HG02943 (cell line): ENCODE results near the gene TRRAP.
"Not testable (repeated sequence)": the region's sequence is repeated elsewhere in the genome, so short reads cannot be mapped to it uniquely, and the experiment has no call there.

Experiments
- ATAC-seq: cut with Tn5 transposase; IDR thresholded peaks from one replicate; pipeline ENCODE4 v1.9.1; 2021; ENCODE audit warnings: mild to moderate bottlenecking, low read depth, moderate library complexity; ENCODE audit not compliant: unreplicated experiment

The TRRAP gene

DNA sequence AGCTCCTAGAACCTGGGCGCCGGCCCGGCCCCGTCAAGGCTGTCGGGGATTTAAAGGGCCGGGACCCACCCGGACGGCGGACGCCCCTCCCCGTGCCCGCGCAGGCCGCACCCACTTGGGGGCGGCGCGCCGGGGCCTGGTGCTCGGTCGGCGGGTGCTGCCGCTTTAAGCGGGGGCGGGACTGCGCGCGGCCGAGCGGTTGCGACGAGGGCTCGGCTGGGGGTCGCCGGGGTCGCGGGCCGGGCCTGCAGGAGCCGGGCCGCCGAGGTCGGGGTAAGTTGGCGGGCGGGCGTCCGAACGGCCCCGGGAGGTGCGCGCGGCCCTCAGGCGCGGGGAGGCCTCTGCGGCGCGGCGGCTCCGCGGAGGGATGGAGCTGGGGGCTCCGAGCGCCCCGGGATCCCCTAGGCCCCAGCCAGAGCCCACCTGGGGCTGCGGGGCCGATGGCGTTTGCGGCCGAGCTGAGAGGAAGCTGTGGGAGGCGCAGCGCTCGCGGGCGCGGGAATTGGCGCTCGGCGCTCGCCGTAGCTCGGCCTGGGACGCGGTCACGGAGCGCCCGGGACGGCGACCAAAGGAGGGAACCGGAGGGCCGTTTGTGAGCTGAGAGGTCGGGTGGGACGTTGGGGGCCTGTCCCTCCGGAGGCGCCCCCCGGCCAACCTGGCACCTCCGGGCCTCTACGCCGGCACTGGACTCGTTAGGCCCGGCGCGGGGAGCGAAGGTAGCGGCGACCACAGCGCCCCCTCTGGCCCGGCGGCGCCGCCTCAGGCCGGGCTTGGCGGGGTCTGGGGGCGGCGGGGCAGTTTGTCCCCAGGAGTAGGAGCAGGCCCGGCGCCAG lies at the start of gene TRRAP:
Gene TRRAP, plus strand, starts transcription at position 168 of the 833 bp plus-strand sequence. CDS start 2,619 bp downstream, outside the sequence.
- peak; percentile 65 for ATAC-seq

GRCh38 chr7:98830972-98831548 lies 47.3 kb upstream of the TRRAP start:
- no peak for ATAC-seq

- no peak for ATAC-seq
Observed at GRCh38 chr7:98831641-98832221, 46.6 kb upstream of the TRRAP start.

DNA sequence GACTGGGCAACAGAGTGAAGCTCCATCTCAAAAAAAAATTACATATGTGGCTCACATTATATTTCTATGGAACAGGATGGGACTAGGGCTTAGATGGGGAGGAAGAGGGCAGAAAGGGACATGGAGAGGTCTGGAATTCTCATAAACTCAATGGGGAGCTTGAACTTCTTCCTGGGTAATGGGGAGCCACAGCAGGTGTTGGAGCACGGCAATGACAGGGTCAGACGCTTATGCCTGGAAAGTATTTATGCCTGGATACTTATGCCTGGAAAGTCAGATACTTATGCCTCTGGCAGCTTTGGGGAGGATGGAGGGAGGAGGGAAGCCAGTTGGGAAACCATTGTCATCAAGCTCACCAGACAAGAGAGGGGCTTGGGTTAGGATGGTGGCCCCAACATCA lies 45.3 kb upstream of the TRRAP start:
- no peak for ATAC-seq

- ATAC-seq: no peak
Observed at GRCh38 chr7:98834949-98835348, 43.4 kb upstream of the TRRAP start.

GRCh38 chr7:98836811-98837629 lies 41.3 kb upstream of the TRRAP start:
- ATAC-seq: no peak

DNA sequence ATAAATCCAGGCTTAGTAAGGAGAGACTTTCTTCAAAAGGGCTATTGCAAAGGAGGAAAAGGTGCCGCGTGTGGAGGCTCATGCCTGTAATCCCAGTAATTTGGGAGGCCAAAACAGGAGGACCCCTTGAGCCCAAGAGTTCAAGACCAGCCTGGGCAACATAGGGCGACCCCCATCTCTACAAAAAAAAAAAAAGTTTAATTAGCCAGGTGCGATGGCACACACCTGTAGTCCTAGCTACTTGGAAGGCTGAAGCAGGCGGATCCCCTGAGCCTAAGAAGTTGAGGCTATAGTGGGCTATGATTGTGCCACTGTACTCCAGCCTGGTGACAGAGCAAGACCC lies 40.7 kb upstream of the TRRAP start:
- no peak for ATAC-seq

DNA sequence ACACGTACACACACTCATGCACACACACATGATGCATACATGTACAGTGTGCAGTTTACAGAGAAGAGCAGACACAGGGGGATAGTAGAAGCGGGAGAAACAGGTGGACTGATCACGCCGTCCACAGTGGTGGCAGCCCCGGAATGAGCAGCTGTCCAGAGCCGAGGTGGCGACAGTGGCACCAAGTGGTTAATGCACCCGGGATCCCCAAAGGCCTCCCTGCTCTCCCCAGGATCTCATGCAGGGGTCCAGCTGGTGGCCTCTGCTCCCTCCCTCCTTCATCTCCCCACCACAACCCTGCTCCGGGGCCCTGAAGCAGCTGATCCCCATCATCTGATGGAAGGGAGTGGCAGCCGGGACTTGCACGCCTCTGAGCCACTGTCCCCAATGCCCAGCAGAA lies 38.2 kb upstream of the TRRAP start:
- no peak for ATAC-seq

DNA sequence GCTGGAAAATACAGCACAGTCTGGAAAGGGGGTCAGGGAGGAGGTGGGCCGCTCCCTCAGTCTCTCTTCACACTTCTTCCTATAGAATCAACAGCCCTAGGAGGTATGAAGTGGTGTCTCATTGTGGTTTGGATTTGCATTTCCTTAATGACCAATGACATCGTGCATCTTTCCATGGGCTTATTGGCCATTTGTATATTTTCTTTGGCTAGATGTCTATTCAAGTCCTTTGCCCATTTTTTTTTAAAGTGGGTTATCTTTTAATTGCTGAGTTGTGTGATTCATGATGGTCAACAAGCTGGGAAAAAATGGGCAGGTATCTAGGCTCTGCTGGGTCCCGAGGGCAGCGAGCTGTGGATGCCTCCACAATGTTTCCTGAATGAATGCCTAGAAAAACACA lies 37.6 kb upstream of the TRRAP start:
- ATAC-seq: no peak

DNA sequence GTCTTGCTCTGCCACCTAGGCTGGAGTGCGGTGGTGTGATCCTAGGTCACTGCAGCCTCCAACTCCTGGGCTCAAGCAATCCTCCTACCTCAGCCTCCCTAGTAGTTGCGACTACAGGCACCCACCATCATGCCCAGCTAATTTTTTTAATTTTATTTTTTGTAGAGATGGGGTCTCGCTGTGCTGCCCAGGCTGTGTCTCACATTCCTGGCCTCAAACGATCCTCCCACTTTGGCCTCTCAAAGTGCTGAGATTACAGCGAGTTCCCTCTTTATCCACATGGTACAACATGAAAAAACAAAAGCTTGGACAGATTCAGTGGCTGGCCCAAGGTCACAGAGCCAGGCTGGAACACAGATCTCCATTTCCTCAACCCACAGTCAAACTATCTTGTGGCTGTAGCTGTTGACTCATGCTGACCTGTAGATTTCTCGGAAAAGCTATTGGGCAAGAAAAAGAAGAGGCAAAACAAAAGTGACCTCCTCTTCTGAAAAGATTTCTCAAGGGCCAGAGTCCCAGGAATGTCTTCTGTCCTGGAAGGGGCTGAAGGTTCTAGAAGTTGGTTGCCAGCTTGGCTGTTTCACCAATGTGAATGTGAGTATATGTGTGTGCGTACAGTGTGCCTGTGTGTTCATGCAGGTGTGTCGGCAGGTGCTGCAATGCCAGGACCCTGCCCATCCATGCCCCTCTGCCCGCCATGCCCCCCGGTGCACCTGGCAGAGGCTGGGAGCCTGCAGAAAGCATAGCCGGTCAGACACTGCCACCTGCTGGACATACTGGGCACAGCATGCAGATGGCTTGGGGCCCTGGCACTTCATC lies 36.9 kb upstream of the TRRAP start:
- no peak for ATAC-seq

DNA sequence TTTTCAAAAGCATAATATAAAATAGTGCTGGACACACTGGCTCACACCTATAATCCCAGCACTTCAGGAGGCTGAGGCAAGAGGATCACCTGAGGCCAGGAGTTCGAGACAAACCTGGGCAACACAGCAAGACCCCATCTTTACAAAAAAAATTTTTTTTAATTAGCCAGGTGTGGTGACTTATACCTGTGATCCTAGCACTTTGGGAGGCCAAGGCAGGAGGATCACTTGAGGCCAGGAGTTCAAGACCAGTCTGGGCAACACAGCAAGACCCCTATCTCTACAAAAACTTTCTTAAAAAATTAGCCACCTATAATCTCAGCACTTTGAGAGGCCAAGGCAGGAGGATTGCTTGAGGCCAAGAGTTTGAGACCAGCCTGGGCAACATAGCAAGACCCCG lies 35.8 kb upstream of the TRRAP start:
- ATAC-seq: not testable (repeated sequence)

GRCh38 chr7:98848918-98849317 lies 29.4 kb upstream of the TRRAP start:
- ATAC-seq: no peak

DNA sequence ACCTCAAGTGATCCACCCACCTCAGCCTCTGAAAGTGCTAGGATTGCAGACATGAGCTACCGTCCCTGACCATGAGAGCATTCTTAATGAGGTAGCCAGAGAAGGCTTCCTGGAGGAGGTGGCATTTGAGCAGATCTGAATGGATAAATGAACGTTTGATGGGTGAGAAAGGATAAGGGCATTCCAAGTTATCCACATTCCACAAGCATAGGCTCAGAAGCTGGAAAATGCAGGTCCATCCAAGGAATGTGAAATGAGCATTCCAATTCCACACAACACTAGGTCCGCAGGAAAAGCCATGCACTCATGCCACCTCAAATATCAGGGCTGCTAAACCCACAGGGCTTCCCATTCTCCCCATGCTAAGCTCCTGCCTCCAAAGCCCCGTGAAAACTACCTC lies 25.5 kb upstream of the TRRAP start:
- no peak for ATAC-seq

DNA sequence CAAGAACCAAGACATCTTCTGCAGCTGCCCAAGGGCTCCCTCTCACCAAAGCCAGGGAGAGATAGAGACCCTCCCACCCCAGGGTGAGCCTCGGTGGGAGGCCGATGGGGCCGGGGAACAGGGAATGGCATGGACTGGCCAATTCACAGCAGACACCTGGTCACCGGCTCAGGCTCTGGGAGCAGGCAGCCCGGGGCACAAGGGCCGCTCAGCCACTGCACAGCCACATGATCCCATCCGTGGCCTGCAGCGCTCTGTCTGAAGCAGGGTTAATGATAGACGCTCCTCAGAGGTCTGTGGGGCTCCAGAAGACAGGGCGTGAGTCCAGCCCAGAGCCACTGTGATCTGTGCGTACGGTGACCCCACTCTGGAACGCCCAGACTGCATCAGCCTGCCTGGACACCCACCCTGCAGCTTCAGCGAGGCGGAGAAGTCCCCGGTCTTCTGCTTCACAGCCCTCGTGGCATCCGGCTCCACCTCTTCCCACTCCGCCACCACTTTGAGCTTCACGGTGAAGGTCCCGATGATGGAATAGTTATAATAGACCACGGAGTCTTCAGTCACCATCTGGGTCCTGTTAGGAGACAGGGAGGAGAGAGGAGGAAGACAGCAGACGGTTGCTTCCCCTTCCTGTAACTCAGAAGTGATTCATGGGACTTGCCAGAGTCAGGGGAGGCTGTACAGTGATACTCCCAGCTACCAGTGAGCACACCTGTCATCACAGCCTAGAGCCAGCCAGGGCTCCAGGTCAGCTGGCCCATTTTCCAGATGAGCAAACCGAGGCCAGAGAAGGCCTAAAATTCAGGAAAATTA lies 22.5 kb upstream of the TRRAP start:
- no peak for ATAC-seq

DNA sequence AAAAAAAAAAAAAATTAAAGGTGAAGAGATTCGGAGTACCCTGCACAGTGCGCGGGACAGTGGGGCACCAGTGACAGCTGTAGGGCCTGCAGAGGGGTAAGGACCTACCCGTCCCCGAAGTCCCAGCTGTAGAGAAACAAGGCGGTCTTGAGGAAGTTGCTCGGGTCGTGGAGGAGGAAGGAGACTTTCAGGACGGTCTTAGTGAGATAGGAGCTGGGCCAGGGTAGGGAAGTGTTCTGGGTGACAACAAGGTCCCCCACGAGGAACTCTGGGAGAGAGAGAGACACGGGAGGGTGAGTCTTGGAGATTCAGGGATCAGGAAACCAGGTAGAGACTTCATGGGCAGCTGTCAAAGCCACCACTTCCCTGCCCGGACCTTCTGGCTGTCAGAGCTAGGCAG lies 18.3 kb upstream of the TRRAP start:
- ATAC-seq: no peak

DNA sequence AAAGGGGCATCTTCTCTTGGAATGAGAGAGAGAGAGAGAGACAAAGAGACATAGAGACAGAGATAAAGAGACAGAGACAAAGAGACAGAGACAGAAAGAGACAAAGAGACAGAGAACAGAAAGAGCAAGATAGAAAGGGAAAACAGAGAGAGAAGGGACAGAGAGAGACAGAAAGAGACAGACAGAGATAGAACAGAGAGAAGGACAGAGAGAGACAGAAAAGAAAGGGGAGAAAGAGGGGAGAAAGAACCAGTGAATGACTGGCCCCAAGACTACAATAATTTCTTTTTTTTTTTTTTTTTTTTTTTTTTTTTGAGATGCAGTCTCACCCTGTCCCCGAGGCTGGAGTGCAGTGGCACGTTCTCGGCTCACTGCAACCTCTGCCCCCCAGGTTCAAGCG lies 16.1 kb upstream of the TRRAP start:
- ATAC-seq: no peak

DNA sequence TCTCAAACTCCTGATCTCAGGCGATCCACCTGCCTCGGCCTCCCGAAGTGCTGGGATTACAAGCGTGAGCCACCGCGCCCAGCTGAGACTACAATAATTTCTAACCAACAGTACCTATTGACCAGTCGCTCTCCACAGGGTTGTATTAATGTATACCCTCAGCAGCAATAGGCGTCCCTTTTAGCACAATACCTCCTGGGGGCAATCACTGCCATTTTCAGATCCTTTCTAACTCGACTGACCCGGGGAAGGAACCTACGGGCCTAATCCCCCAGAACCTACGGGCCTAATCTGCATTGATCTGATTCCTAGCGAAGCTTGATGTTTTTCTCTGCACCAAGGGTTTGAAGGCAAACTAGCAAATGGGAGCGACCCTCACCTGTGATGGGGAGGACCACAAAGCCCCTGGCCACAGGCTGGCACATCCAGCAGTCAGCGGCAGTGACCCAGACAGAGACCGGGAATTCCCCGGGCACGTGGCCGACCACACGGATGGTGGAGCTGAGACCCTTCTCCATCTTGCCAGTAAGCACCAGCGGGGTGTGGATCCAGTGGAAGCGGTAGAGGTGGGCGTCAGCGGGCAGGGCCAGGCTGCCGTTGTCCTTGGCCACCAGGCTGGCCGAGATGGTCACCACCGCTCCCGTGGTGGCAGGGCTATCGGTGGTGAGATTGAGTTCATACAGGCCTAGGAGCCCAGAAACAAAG lies 15.5 kb upstream of the TRRAP start:
- no peak for ATAC-seq

DNA sequence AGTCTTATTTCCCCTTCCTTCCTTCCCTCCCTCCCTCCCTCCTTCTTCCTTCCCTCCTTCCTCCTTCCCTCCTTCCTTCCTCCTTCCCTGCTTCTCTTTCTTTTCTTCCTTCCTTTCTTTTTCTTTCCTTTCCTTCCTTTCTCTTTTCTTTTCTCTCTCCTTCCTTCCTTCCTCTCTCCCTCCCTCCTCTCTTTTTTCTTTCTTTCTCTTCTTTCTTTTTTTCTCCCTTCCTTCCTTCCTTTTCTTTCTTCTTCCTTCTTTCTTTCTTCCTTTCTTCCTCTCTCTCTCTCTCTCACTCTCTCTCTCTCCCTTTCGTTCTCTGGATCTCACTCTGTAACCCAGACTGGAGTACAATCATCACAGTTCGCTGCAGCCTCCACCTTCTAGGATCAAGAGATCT lies 14.7 kb upstream of the TRRAP start:
- ATAC-seq: no peak
